ENCODE measurements around the gene RPAP2. TPM values are rescaled to one million over a fixed set of nuclear protein-coding genes. Genes with fewer than 3 reads are reported as not detected.

Gene RPAP2
- total RNA-seq, 1 experiment from 2014 or later, result 28.1 TPM

DNA sequence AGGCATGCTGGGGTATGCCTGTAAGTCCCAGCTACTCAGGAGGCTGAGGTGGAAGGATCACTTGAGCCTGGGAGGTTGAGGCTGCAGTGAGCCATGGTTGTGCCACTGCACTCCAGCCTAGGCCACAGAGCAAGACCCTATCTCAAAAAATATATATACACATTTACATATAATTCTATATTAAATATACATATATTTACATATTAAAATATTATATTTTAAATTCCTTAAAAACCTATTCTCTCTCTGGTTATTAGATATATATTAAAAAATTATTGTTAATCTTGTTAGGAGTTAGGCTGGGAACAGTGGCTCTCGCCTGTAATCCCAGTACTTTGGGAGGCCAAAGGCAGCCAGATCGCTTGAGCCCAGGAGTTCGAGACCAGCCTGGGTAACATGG lies 22.8 kb upstream of the RPAP2 start (continued):
- TF ChIP-seq ZNF274 (IDR thresholded peaks at IDR 0.05; ENCODE audit: low read depth, low read length) (no peak), JUND (IDR thresholded peaks at IDR 0.05) (no peak), TCF7L2 (IDR thresholded peaks at IDR 0.05; ENCODE audit: borderline replicate concordance, extremely low read depth, insufficient read depth, insufficient read length) (no peak), POLR2AphosphoS5 (IDR thresholded peaks at IDR 0.05; ENCODE audit: low read depth, low read length) (no peak), SP1 (IDR thresholded peaks at IDR 0.05; ENCODE audit: low read depth) (no peak), SRF (IDR thresholded peaks at IDR 0.05; ENCODE audit: low read depth) (no peak), EZH2 (IDR thresholded peaks at IDR 0.05) (no peak)
- TF ChIP-seq, protein P1, sequence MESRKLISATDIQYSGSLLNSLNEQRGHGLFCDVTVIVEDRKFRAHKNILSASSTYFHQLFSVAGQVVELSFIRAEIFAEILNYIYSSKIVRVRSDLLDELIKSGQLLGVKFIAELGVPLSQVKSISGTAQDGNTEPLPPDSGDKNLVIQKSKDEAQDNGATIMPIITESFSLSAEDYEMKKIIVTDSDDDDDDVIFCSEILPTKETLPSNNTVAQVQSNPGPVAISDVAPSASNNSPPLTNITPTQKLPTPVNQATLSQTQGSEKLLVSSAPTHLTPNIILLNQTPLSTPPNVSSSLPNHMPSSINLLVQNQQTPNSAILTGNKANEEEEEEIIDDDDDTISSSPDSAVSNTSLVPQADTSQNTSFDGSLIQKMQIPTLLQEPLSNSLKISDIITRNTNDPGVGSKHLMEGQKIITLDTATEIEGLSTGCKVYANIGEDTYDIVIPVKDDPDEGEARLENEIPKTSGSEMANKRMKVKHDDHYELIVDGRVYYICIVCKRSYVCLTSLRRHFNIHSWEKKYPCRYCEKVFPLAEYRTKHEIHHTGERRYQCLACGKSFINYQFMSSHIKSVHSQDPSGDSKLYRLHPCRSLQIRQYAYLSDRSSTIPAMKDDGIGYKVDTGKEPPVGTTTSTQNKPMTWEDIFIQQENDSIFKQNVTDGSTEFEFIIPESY (IDR thresholded peaks at IDR 0.05; ENCODE audit: extremely low read depth, insufficient replicate concordance, low read length), result no peak

DNA sequence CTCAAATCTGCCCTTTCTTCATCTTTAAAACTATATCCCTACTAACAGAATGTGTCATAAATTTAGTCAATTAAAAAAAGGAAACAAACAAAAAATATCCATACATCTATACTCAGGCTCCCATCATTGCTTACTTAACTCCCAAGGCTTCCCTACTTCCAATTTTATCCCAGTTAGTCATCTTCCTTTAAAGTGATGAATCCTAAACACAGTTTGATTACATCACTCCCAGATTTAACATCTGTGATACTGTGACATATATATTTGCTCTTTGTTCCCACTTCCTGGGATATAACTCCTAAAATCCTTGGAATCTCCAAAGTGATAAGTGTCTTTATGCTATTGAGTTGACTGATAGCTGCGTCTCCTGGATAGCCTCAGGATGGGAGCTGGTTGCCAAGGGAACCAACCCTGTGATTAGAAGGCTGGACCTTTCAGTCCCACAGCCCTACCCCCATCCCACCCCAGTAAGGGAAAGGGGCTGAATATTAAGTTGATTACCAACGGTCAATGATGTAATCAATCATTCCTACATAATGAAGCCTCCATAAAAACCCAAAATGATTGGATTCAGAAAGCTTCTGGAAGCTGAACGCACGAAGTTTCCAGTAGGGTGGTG lies 21.6 kb upstream of the RPAP2 start:
- H3K9ac ChIP-seq (ENCODE audit: low read length), result no peak overlapping the region
- H2AFZ ChIP-seq (ENCODE audit: low read depth, low read length, poor library complexity, severe bottlenecking), result no peak overlapping the region
- no peaks in the 10 kb centered on the region for H3K79me2 ChIP-seq (ENCODE audit: insufficient read depth, low read length)
- ChIA-PET CTCF (no interaction called here), POLR2A (no interaction called here), RAD21 (ENCODE audit: low non-redundant PET in 1 of 2, low total read pairs in 2 of 2, uncharacterized antibody in 2 of 2, unreplicated experiment in 2 of 2) (no interaction called here)
- H3K4me1 ChIP-seq (ENCODE audit: control insufficient read depth in 1 of 2, insufficient read depth in 2 of 2, low read length in 2 of 2), result no peaks in the 10 kb centered on the region
- H4K20me1 ChIP-seq (ENCODE audit: insufficient read depth), result no peaks in the 10 kb centered on the region
- H3K9me2 ChIP-seq (ENCODE audit: insufficient read depth), result no peaks in the 10 kb centered on the region
- no peaks in the 10 kb centered on the region for H3K27me3 ChIP-seq (ENCODE audit: insufficient read depth, low read length)
- H3K36me3 ChIP-seq (ENCODE audit: control insufficient read depth in 1 of 2, insufficient read depth in 2 of 2, low read length in 2 of 2), result peaks cover 2 to 10% of the 10 kb centered on the region in 2 experiments; a peak in 3 of 4 replicates
- no peak overlapping the region for H3K4me3 ChIP-seq (replicated peaks in 1 of 2; ENCODE audit: low read depth in 1 of 2, low read length in 2 of 2)
- H3K4me2 ChIP-seq (ENCODE audit: low read length), result no peak overlapping the region
- H3K9me3 ChIP-seq (ENCODE audit: control insufficient read depth in 1 of 2, insufficient read depth in 1 of 2, low read depth in 1 of 2, low read length in 2 of 2), result no peaks in the 10 kb centered on the region
- no TSS peak for BruUV-seq (replicated peaks)
- no peak overlapping the region for H3K27ac ChIP-seq (ENCODE audit: low read depth, low read length)
- ATAC-seq (no peak), DNase-seq (ENCODE audit: low read depth, low spot score) (no peak)
- intact Hi-C loops (cut with micrococcal nuclease), result loop anchor here (5.0 kb wide), 1 partner anchor 745 kb away; no protein-coding TSS in a partner anchor
- TF ChIP-seq, protein P2, sequence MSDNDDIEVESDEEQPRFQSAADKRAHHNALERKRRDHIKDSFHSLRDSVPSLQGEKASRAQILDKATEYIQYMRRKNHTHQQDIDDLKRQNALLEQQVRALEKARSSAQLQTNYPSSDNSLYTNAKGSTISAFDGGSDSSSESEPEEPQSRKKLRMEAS (IDR thresholded peaks at IDR 0.05), result no peak
- TF ChIP-seq FOSL1 (IDR thresholded peaks at IDR 0.05; ENCODE audit: low read depth) (no peak), YY1 (IDR thresholded peaks at IDR 0.05; ENCODE audit: extremely low read depth, insufficient replicate concordance, low read depth, low read length) (no peak), ZFX (IDR thresholded peaks at IDR 0.05) (no peak), POLR2AphosphoS5 (IDR thresholded peaks at IDR 0.05; ENCODE audit: low read depth, low read length) (no peak), RAD21 (IDR thresholded peaks at IDR 0.05; ENCODE audit: low read depth) (no peak), JUND (IDR thresholded peaks at IDR 0.05) (no peak), TCF7L2 (IDR thresholded peaks at IDR 0.05; ENCODE audit: borderline replicate concordance, extremely low read depth, insufficient read depth, insufficient read length) (no peak), SP1 (IDR thresholded peaks at IDR 0.05; ENCODE audit: low read depth) (no peak), POLR2A (IDR thresholded peaks at IDR 0.05; ENCODE audit: borderline replicate concordance, extremely low read depth, insufficient read depth, insufficient read length) (no peak), ELF1 (IDR thresholded peaks at IDR 0.05; ENCODE audit: borderline replicate concordance, low read depth) (no peak), CBX3 (IDR thresholded peaks at IDR 0.05; ENCODE audit: low read depth) (no peak)
- TF ChIP-seq, protein P1 (IDR thresholded peaks at IDR 0.05; ENCODE audit: extremely low read depth, insufficient replicate concordance, low read length), result no peak
- TF ChIP-seq, protein P3, sequence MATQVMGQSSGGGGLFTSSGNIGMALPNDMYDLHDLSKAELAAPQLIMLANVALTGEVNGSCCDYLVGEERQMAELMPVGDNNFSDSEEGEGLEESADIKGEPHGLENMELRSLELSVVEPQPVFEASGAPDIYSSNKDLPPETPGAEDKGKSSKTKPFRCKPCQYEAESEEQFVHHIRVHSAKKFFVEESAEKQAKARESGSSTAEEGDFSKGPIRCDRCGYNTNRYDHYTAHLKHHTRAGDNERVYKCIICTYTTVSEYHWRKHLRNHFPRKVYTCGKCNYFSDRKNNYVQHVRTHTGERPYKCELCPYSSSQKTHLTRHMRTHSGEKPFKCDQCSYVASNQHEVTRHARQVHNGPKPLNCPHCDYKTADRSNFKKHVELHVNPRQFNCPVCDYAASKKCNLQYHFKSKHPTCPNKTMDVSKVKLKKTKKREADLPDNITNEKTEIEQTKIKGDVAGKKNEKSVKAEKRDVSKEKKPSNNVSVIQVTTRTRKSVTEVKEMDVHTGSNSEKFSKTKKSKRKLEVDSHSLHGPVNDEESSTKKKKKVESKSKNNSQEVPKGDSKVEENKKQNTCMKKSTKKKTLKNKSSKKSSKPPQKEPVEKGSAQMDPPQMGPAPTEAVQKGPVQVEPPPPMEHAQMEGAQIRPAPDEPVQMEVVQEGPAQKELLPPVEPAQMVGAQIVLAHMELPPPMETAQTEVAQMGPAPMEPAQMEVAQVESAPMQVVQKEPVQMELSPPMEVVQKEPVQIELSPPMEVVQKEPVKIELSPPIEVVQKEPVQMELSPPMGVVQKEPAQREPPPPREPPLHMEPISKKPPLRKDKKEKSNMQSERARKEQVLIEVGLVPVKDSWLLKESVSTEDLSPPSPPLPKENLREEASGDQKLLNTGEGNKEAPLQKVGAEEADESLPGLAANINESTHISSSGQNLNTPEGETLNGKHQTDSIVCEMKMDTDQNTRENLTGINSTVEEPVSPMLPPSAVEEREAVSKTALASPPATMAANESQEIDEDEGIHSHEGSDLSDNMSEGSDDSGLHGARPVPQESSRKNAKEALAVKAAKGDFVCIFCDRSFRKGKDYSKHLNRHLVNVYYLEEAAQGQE (IDR thresholded peaks at IDR 0.05; ENCODE audit: low read depth), result no peak
